Activated CD4-positive, alpha-beta memory T cell treated with anti-CD3 and anti-CD28 coated beads for 36 hours (primary cell): Measurements from ENCODE around the gene AVL9. TPM values are rescaled to one million over a fixed set of nuclear protein-coding genes. Genes with fewer than 3 reads are reported as not detected.

ENCODE experiments used
- CTCF ChIA-PET: fragments of 350-600 bp; sonication (Branson Sonifier 250); formaldehyde crosslinking; loops from one replicate; lab custom pipeline; 2021; ENCODE audit warnings: antibody characterized with exemption, inconsistent platforms; lab: Charles Lee
- POLR2A ChIA-PET: fragments of 350-600 bp; sonication (Branson Sonifier 250); formaldehyde crosslinking; loops from one replicate; lab custom pipeline; 2021; ENCODE audit warnings: antibody characterized with exemption; lab: Charles Lee
- DNase-seq: peaks from one replicate; pipeline ENCODE4 v3.0.0-alpha.2; 2020
- H3K27ac Mint-ChIP-seq: one replicate; pipeline ENCODE4 v1.8.0; 2021; ENCODE audit warnings: mixed read lengths
- H3K27me3 Mint-ChIP-seq: one replicate; pipeline ENCODE4 v1.8.0; 2021; ENCODE audit warnings: mixed read lengths
- H3K36me3 Mint-ChIP-seq: one replicate; pipeline ENCODE4 v1.8.0; 2021; ENCODE audit warnings: mixed read lengths
- H3K4me1 Mint-ChIP-seq: one replicate; pipeline ENCODE4 v1.8.0; 2021; ENCODE audit warnings: low read depth, mixed read lengths
- H3K4me3 Mint-ChIP-seq: one replicate; pipeline ENCODE4 v1.8.0; 2021; ENCODE audit warnings: mild to moderate bottlenecking, mixed read lengths
- H3K9me3 Mint-ChIP-seq: one replicate; pipeline ENCODE4 v1.8.0; 2021; ENCODE audit warnings: mixed read lengths
- intact Hi-C: fragments of 100-400 bp; cut with micrococcal nuclease; formaldehyde crosslinking; loops from one replicate; pipeline ENCODE4 v1.15.1; 2023
- total RNA-seq, 2 experiments: library from RNA; stranded (reverse); gene quantifications; one replicate each; pipeline ENCODE4 v1.2.3, GENCODE V29; 2021

AVL9 gene
- total RNA-seq, 2 experiments from 2014 or later, result 39.6 to 44.2 TPM

GRCh38 chr7:32474008-32474407 is 21.3 kb upstream of the AVL9 start:
- DNase-seq, result no peak
- no peak overlapping the region for H3K4me3 Mint-ChIP-seq
- H3K4me1 Mint-ChIP-seq, result no peaks in the 10 kb centered on the region
- no peaks in the 10 kb centered on the region for H3K9me3 Mint-ChIP-seq
- ChIA-PET POLR2A (no interaction called here), CTCF (interaction anchor here (1.0 kb wide), 1 partner anchor 17 kb away, joined by 3 read pairs; no protein-coding TSS in a partner anchor)
- H3K36me3 Mint-ChIP-seq, result no peaks in the 10 kb centered on the region
- intact Hi-C loops, result no loop called here
- no peak overlapping the region for H3K27ac Mint-ChIP-seq
- peaks cover 3% of the 10 kb centered on the region for H3K27me3 Mint-ChIP-seq

- H3K9me3 Mint-ChIP-seq, result no peaks in the 10 kb centered on the region
- H3K4me3 Mint-ChIP-seq, result no peak overlapping the region
- no peaks in the 10 kb centered on the region for H3K36me3 Mint-ChIP-seq
- CTCF ChIA-PET, result interaction anchor here (0.9 kb wide), 1 partner anchor 268 kb away, joined by 3 read pairs; no protein-coding TSS in a partner anchor
- DNase-seq, result no peak
- intact Hi-C loops, result no loop called here
- POLR2A ChIA-PET, result interaction anchor here (0.5 kb wide), 1 partner anchor 318 kb away, joined by 3 read pairs; no protein-coding TSS in a partner anchor
- H3K27me3 Mint-ChIP-seq, result peaks cover 2% of the 10 kb centered on the region
- no peak overlapping the region for H3K27ac Mint-ChIP-seq
- no peaks in the 10 kb centered on the region for H3K4me1 Mint-ChIP-seq
Measured at GRCh38 chr7:32476816-32477648, 18.3 kb upstream of the AVL9 start.

- H3K4me1 Mint-ChIP-seq, result no peaks in the 10 kb centered on the region
- intact Hi-C loops, result no loop called here
Measured at GRCh38 chr7:32477649-32477980, 17.7 kb upstream of the AVL9 start.

GRCh38 chr7:32479574-32480200 is 15.6 kb upstream of the AVL9 start:
- Mint-ChIP-seq H3K27ac (no peak overlapping the region), H3K9me3 (no peaks in the 10 kb centered on the region), H3K4me3 (no peak overlapping the region), H3K4me1 (no peaks in the 10 kb centered on the region), H3K36me3 (no peaks in the 10 kb centered on the region), H3K27me3 (no peaks in the 10 kb centered on the region)
- POLR2A ChIA-PET, result no interaction called here
- CTCF ChIA-PET, result interaction anchor here (0.7 to 2.0 kb wide), 5 partner anchors 10 to 1348 kb away, joined by 3 to 16 read pairs (median 5); partner anchors contain the start of gene LSM5
- no peak for DNase-seq
- intact Hi-C loops, result loop anchor here (1.0 kb wide), 1 partner anchor 269 kb away; no protein-coding TSS in a partner anchor

More at GRCh38 chr7:32477649-32477980, 17.7 kb upstream of the AVL9 start:
- ChIA-PET CTCF (interaction anchor here (0.9 kb wide), 1 partner anchor 269 kb away, joined by 3 read pairs; no protein-coding TSS in a partner anchor), POLR2A (no interaction called here)
- Mint-ChIP-seq H3K27ac (no peak overlapping the region), H3K4me3 (no peak overlapping the region), H3K9me3 (no peaks in the 10 kb centered on the region), H3K27me3 (peaks cover 1% of the 10 kb centered on the region), H3K36me3 (no peaks in the 10 kb centered on the region)
- DNase-seq, result no peak

- Mint-ChIP-seq H3K27ac (no peak overlapping the region), H3K36me3 (peaks cover 6% of the 10 kb centered on the region), H3K9me3 (no peaks in the 10 kb centered on the region), H3K4me3 (no peak overlapping the region), H3K27me3 (no peaks in the 10 kb centered on the region), H3K4me1 (no peaks in the 10 kb centered on the region)
- ChIA-PET POLR2A (no interaction called here), CTCF (no interaction called here)
- no peak for DNase-seq
- intact Hi-C loops, result no loop called here
Measured at GRCh38 chr7:32481176-32481575, 14.1 kb upstream of the AVL9 start.

- H3K9me3 Mint-ChIP-seq, result no peaks in the 10 kb centered on the region
- ChIA-PET POLR2A (no interaction called here), CTCF (no interaction called here)
- no peaks in the 10 kb centered on the region for H3K4me1 Mint-ChIP-seq
- peaks cover 8% of the 10 kb centered on the region for H3K36me3 Mint-ChIP-seq
- H3K27me3 Mint-ChIP-seq, result no peaks in the 10 kb centered on the region
- H3K27ac Mint-ChIP-seq, result no peak overlapping the region
- intact Hi-C loops, result no loop called here
- no peak for DNase-seq
- H3K4me3 Mint-ChIP-seq, result no peak overlapping the region
Measured at GRCh38 chr7:32481921-32482320, 13.4 kb upstream of the AVL9 start.

GRCh38 chr7:32489788-32490126 is 5.5 kb upstream of the AVL9 start:
- DNase-seq, result no peak
- POLR2A ChIA-PET, result interaction anchor here (0.7 kb wide), 1 partner anchor 201 kb away, joined by 3 read pairs; no protein-coding TSS in a partner anchor
- Mint-ChIP-seq H3K4me3 (peak overlapping the region; percentile 82), H3K9me3 (no peaks in the 10 kb centered on the region), H3K36me3 (peaks cover 21% of the 10 kb centered on the region), H3K4me1 (peaks cover 26% of the 10 kb centered on the region), H3K27me3 (no peaks in the 10 kb centered on the region), H3K27ac (peak overlapping the region; percentile 92)
- CTCF ChIA-PET, result interaction anchor here (0.7 to 3.0 kb wide), 5 partner anchors 11 to 357 kb away, joined by 3 to 9 read pairs (median 5); no protein-coding TSS in a partner anchor
- intact Hi-C loops, result loop anchor here (2.0 to 10.0 kb wide), 9 partner anchors 17 to 1985 kb away; partner anchors contain the start of genes BBS9, GARS1, GGCT and RP9

GRCh38 chr7:32490127-32490796 is 5.0 kb upstream of the AVL9 start, which contains the start of gene LSM5:
TSS of gene LSM5 (minus strand) at chr7:32490380. CDS start at chr7:32490365, 15 bp downstream.
- POLR2A ChIA-PET, result no interaction called here

GRCh38 chr7:32494946-32495297 is 367 bp upstream of the AVL9 start:
- Mint-ChIP-seq H3K4me3 (peak overlapping the region; percentile 86), H3K27me3 (no peaks in the 10 kb centered on the region), H3K27ac (peak overlapping the region; percentile 93), H3K4me1 (peaks cover 30% of the 10 kb centered on the region), H3K36me3 (peaks cover 7% of the 10 kb centered on the region), H3K9me3 (no peaks in the 10 kb centered on the region)
- intact Hi-C loops, result loop anchor here (1.0 to 10.0 kb wide), 14 partner anchors 11 to 1990 kb away; partner anchors contain the start of genes BBS9, GARS1, GGCT and NT5C3A
- no peak for DNase-seq
- POLR2A ChIA-PET, result interaction anchor here (1.0 to 1.5 kb wide), 4 partner anchors 11 to 567 kb away, joined by 3 to 14 read pairs (median 4); partner anchors contain the start of gene NT5C3A
- CTCF ChIA-PET, result no interaction called here

More at GRCh38 chr7:32490127-32490796, 5.0 kb upstream of the AVL9 start, which contains the start of gene LSM5:
- intact Hi-C loops, result loop anchor here (2.0 to 10.0 kb wide), 9 partner anchors 17 to 1985 kb away; partner anchors contain the start of genes BBS9, GARS1, GGCT and RP9
- no peaks in the 10 kb centered on the region for H3K27me3 Mint-ChIP-seq
- CTCF ChIA-PET, result interaction anchor here (0.7 to 3.0 kb wide), 5 partner anchors 11 to 357 kb away, joined by 3 to 9 read pairs (median 5); no protein-coding TSS in a partner anchor
- peaks cover 27% of the 10 kb centered on the region for H3K4me1 Mint-ChIP-seq
- H3K9me3 Mint-ChIP-seq, result no peaks in the 10 kb centered on the region
- H3K36me3 Mint-ChIP-seq, result peaks cover 19% of the 10 kb centered on the region
- DNase-seq, result peak; percentile 94
- peak within 1 kb of the TSS; percentile 82 for H3K4me3 Mint-ChIP-seq
- peak within 1 kb of the TSS; percentile 92 for H3K27ac Mint-ChIP-seq

GRCh38 chr7:32496052-32496813 is 944 bp downstream of the AVL9 start:
- H3K27me3 Mint-ChIP-seq, result no peaks in the 10 kb centered on the region
- peak overlapping the region; percentile 93 for H3K27ac Mint-ChIP-seq
- CTCF ChIA-PET, result interaction anchor here (0.7 to 1.0 kb wide), 2 partner anchors 92 to 612 kb away, joined by 3 read pairs; no protein-coding TSS in a partner anchor
- peak overlapping the region; percentile 86 for H3K4me3 Mint-ChIP-seq
- intact Hi-C loops, result loop anchor here (5.0 to 10.0 kb wide), 5 partner anchors 66 to 1991 kb away; partner anchors contain the start of genes GARS1 and GGCT
- peaks cover 41% of the 10 kb centered on the region for H3K4me1 Mint-ChIP-seq
- H3K9me3 Mint-ChIP-seq, result no peaks in the 10 kb centered on the region
- H3K36me3 Mint-ChIP-seq, result peaks cover 10% of the 10 kb centered on the region
- DNase-seq, result no peak
- POLR2A ChIA-PET, result interaction anchor here (1.0 to 1.5 kb wide), 5 partner anchors 10 to 566 kb away, joined by 3 to 14 read pairs (median 4); partner anchors contain the start of gene NT5C3A
